B cell (primary cell): ENCODE results near the gene GPR25.

Experiments
- CTCF ChIP-seq: fragments of 200-600 bp; IDR thresholded peaks from one replicate; pipeline ENCODE4 v1.8.0; 2022; ENCODE audit warnings: antibody characterized with exemption, mild to moderate bottlenecking
- EZH2 ChIP-seq: IDR thresholded peaks from 2 replicates; pipeline ENCODE4 v1.6.1; 2012; ENCODE audit warnings: borderline replicate concordance, low read depth, mild to moderate bottlenecking, moderate library complexity, low read length; ENCODE audit not compliant: insufficient read depth, poor library complexity, severe bottlenecking

DNA sequence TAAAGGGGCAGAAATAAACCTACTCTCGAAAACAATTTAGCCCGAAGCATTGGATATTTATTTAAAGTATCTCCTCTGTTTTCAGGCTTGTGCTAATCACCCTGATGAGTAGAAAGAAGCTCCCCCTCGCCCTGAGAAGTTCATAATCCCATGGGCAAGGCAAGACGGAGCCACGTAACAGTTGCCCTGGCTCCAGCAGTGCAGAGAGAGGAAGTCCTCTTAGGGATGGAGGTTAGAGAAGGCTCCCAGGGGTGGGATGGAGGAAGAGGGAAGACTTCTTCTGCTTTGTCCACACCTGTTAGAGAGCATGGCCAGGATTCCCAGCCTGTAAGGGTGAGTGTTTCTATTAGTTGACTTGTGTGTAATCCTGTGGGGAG is 3.4 kb upstream of the GPR25 start:
- TF ChIP-seq CTCF (no peak), EZH2 (no peak)
